NOMO-1 (cell line): ENCODE results near the gene SRPRB.

ENCODE experiments used
- DNase-seq, 2 experiments: peaks; one replicate each; lab custom pipeline; 2025; ENCODE audit not compliant: unreplicated experiment in 2 of 2; lab: John Stamatoyannopoulos, UW

The SRPRB gene

GRCh38 chr3:133825969-133826727 lies 20.5 kb downstream of the SRPRB start:
- no peak for DNase-seq

- no peak for DNase-seq
Measured at GRCh38 chr3:133827136-133827535, 21.5 kb downstream of the SRPRB start.

- DNase-seq = no peak
Measured at GRCh38 chr3:133827684-133828083, 22.1 kb downstream of the SRPRB start.

- DNase-seq = no peak
Measured at GRCh38 chr3:133828576-133829309, 23.1 kb downstream of the SRPRB start.

GRCh38 chr3:133829310-133829707 lies 23.7 kb downstream of the SRPRB start:
- DNase-seq = no peak

GRCh38 chr3:133830071-133830470 lies 24.5 kb downstream of the SRPRB start:
- DNase-seq = no peak

- no peak for DNase-seq
Measured at GRCh38 chr3:133831966-133832801, 26.6 kb downstream of the SRPRB start.

- DNase-seq = no peak
Measured at GRCh38 chr3:133832802-133833144, 27.2 kb downstream of the SRPRB start.

- no peak for DNase-seq
Measured at GRCh38 chr3:133833267-133833666, 27.7 kb downstream of the SRPRB start.

- DNase-seq = no peak
Measured at GRCh38 chr3:133833880-133834620, 28.4 kb downstream of the SRPRB start.

GRCh38 chr3:133834621-133835417 lies 29.2 kb downstream of the SRPRB start:
- no peak for DNase-seq

GRCh38 chr3:133835418-133835743 lies 29.8 kb downstream of the SRPRB start:
- DNase-seq = no peak

GRCh38 chr3:133835961-133836360 lies 30.3 kb downstream of the SRPRB start:
- DNase-seq = no peak

GRCh38 chr3:133836497-133837158 lies 31.0 kb downstream of the SRPRB start:
- no peak for DNase-seq

GRCh38 chr3:133837487-133838295 lies 32.1 kb downstream of the SRPRB start:
- DNase-seq = no peak

GRCh38 chr3:133838296-133838789 lies 32.7 kb downstream of the SRPRB start:
- no peak for DNase-seq

- DNase-seq = no peak
Measured at GRCh38 chr3:133838916-133839800, 33.5 kb downstream of the SRPRB start.
